Trophoblast cell (in vitro differentiated cells and primary cell): ENCODE measurements around the gene SYCE1.

Source experiments
- DNase-seq, 2 donors: peaks; one replicate each; pipeline ENCODE4 v3.0.0-alpha.2; 2016
- H2AFZ ChIP-seq: 2 replicates; pipeline ENCODE4 v1.6.1; 2013; ENCODE audit warnings: low read length, moderate library complexity, mild to moderate bottlenecking; ENCODE audit not compliant: insufficient read depth, poor library complexity
- H2AK5ac ChIP-seq: 2 replicates; pipeline ENCODE4 v1.6.1; 2013; ENCODE audit warnings: mild to moderate bottlenecking, low read length
- H2BK120ac ChIP-seq: 2 replicates; pipeline ENCODE4 v1.6.1; 2013; ENCODE audit warnings: low read length, mild to moderate bottlenecking, moderate library complexity; ENCODE audit not compliant: insufficient read depth, poor library complexity
- H2BK12ac ChIP-seq: 2 replicates; pipeline ENCODE4 v1.6.1; 2013; ENCODE audit warnings: mild to moderate bottlenecking, low read length, moderate library complexity
- H2BK5ac ChIP-seq: 2 replicates; pipeline ENCODE4 v1.6.1; 2013; ENCODE audit warnings: low read length, low read depth, moderate library complexity, mild to moderate bottlenecking; ENCODE audit not compliant: poor library complexity
- H3K14ac ChIP-seq: 2 replicates; pipeline ENCODE4 v1.6.1; 2013; ENCODE audit warnings: mild to moderate bottlenecking, low read length
- H3K18ac ChIP-seq: 2 replicates; pipeline ENCODE4 v1.6.1; 2013; ENCODE audit warnings: mild to moderate bottlenecking, low read length
- H3K23ac ChIP-seq: 2 replicates; pipeline ENCODE4 v1.6.1; 2013; ENCODE audit warnings: low read length
- H3K27ac ChIP-seq: 2 replicates; pipeline ENCODE4 v1.5.1; 2013; ENCODE audit warnings: low read depth, mild to moderate bottlenecking, inconsistent platforms, low read length, moderate library complexity
- H3K27me3 ChIP-seq: 2 replicates; pipeline ENCODE4 v1.6.1; 2013; ENCODE audit warnings: inconsistent platforms, mild to moderate bottlenecking, low read length, moderate library complexity; ENCODE audit not compliant: insufficient read depth
- H3K36me3 ChIP-seq, 2 experiments: 1 replicate in 1 of 2; 2 replicates in 1 of 2; pipeline ENCODE4 v1.6.1; 2013; ENCODE audit warnings: low read length in 2 of 2, mild to moderate bottlenecking in 2 of 2, moderate library complexity in 1 of 2; ENCODE audit not compliant: insufficient read depth in 2 of 2, control insufficient read depth in 1 of 2
- H3K4ac ChIP-seq: 2 replicates; pipeline ENCODE4 v1.6.1; 2013; ENCODE audit warnings: low read depth, mild to moderate bottlenecking, low read length, moderate library complexity
- H3K4me1 ChIP-seq, 2 experiments: 1 replicate in 1 of 2; 2 replicates in 1 of 2; pipeline ENCODE4 v1.6.1; 2013; ENCODE audit warnings: low read length in 2 of 2, mild to moderate bottlenecking in 2 of 2, moderate library complexity in 1 of 2; ENCODE audit not compliant: insufficient read depth in 2 of 2, control insufficient read depth in 1 of 2
- H3K4me2 ChIP-seq: 2 replicates; pipeline ENCODE4 v1.6.1; 2013; ENCODE audit warnings: inconsistent platforms, mild to moderate bottlenecking, low read length, moderate library complexity
- H3K4me3 ChIP-seq: 2 replicates; pipeline ENCODE4 v1.5.1; 2013; ENCODE audit warnings: mild to moderate bottlenecking, low read depth, low read length, inconsistent platforms
- H3K79me1 ChIP-seq: one replicate; pipeline ENCODE4 v1.6.1; 2013; ENCODE audit warnings: low read length
- H3K79me2 ChIP-seq: 2 replicates; pipeline ENCODE4 v1.6.1; 2013; ENCODE audit warnings: low read length, mild to moderate bottlenecking; ENCODE audit not compliant: control insufficient read depth, insufficient read depth, poor library complexity
- H3K9ac ChIP-seq: 2 replicates; pipeline ENCODE4 v1.6.1; 2013; ENCODE audit warnings: mild to moderate bottlenecking, low read length
- H3K9me3 ChIP-seq: 2 replicates; pipeline ENCODE4 v1.6.1; 2013; ENCODE audit warnings: low read depth, mild to moderate bottlenecking, control low read depth, inconsistent platforms, low read length; ENCODE audit not compliant: insufficient read depth
- H4K12ac ChIP-seq: 2 replicates; pipeline ENCODE4 v1.6.1; 2013; ENCODE audit warnings: low read depth, mild to moderate bottlenecking, low read length, moderate library complexity
- H4K8ac ChIP-seq: 2 replicates; pipeline ENCODE4 v1.6.1; 2013; ENCODE audit warnings: low read depth, mild to moderate bottlenecking, low read length, moderate library complexity
- H4K91ac ChIP-seq: one replicate; pipeline ENCODE4 v1.6.1; 2013; ENCODE audit warnings: low read depth, mild to moderate bottlenecking, low read length, moderate library complexity
- WGBS: extraction: QIAGEN DNeasy Blood & Tissue Kit; methylation state at CpG from one replicate; pipeline ENCODE4 v1.1.7; 2013; ENCODE audit warnings: missing lambda C conversion rate; ENCODE audit not compliant: insufficient read length, insufficient coverage; ENCODE audit errors: extremely low coverage; 5-methylcytosine and 5-hydroxymethylcytosine counted together

Gene SYCE1

DNA sequence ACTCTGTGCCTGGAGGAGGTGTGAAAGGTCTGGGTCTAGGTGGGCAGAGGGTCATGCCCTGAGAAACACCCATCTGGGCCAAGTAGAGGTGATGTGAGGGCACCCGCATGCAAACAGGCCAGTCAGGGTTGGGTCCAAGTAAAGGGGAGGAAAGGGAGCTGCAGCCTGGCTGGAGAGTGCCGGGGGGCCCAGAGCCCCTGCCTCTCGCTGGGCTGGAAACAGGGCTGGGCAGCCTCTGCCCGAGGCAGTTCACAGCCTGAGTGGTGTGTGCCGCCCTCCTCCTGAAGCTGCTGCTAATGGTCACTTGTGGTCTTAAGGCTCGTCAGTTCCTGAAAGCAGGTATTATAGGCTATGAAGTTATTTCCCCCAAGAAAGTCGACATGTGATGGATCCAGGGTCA lies 31.0 kb downstream of the SYCE1 start:
- WGBS: no CpG with 5 or more reads among the region's 7 CpGs

DNA sequence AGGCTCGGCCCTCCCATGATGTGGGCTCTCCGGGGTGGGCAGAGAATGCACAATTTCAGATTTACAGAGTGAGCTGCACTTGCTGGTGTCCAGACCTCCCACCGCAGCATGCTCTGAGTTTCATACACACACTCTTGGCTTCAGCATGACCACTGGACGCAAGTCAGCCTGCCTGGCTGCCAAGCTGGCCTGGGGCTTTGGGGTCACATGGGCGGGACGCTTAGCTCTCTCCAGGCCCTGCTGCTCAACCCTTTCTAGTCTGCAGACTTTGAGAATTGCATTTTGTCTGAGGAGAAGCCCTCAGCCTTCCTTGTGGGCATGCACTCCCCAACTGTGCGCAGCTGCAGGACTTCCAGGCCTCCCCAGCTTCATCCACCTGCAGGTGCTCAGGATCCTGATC lies 32.5 kb downstream of the SYCE1 start:
- no peak for DNase-seq
- Histone ChIP-seq H4K12ac (no peak overlapping the region), H3K27me3 (no peaks in the 10 kb centered on the region), H2AK5ac (no peak overlapping the region), H2AFZ (no peak overlapping the region), H3K9me3 (peaks cover 71% of the 10 kb centered on the region), H3K4me3 (peak overlapping the region; percentile 34), H4K91ac (no peak overlapping the region), H3K14ac (no peak overlapping the region), H3K9ac (no peak overlapping the region), H4K8ac (no peak overlapping the region), H3K23ac (no peak overlapping the region), H3K27ac (no peak overlapping the region), H3K79me2 (no peaks in the 10 kb centered on the region), H3K79me1 (no peaks in the 10 kb centered on the region), H3K4me2 (no peak overlapping the region), H2BK5ac (no peak overlapping the region), H3K18ac (no peak overlapping the region), H3K36me3 (no peaks in the 10 kb centered on the region), H3K4me1 (no peaks in the 10 kb centered on the region), H3K4ac (no peak overlapping the region), H2BK12ac (no peak overlapping the region), H2BK120ac (no peak overlapping the region)
- no CpG with 5 or more reads among the region's 7 CpGs for WGBS

More for the DNA sequence above, 31.0 kb downstream of the SYCE1 start:
- H3K4me2 ChIP-seq: no peak overlapping the region
- no peaks in the 10 kb centered on the region for H3K79me1 ChIP-seq
- H3K4ac ChIP-seq: no peak overlapping the region
- H3K27me3 ChIP-seq: no peaks in the 10 kb centered on the region
- H2AK5ac ChIP-seq: no peak overlapping the region
- H2AFZ ChIP-seq: no peak overlapping the region
- no peak for DNase-seq
- no peaks in the 10 kb centered on the region for H3K79me2 ChIP-seq
- peaks cover 60% of the 10 kb centered on the region for H3K9me3 ChIP-seq
- H2BK120ac ChIP-seq: no peak overlapping the region
- no peak overlapping the region for H3K18ac ChIP-seq
- no peak overlapping the region for H4K8ac ChIP-seq
- H3K36me3 ChIP-seq: no peaks in the 10 kb centered on the region
- H3K23ac ChIP-seq: no peak overlapping the region
- no peak overlapping the region for H2BK5ac ChIP-seq
- H3K27ac ChIP-seq: no peak overlapping the region
- H2BK12ac ChIP-seq: no peak overlapping the region
- no peak overlapping the region for H3K9ac ChIP-seq
- no peak overlapping the region for H3K4me3 ChIP-seq
- H4K91ac ChIP-seq: no peak overlapping the region
- no peaks in the 10 kb centered on the region for H3K4me1 ChIP-seq
- no peak overlapping the region for H4K12ac ChIP-seq
- no peak overlapping the region for H3K14ac ChIP-seq

GRCh38 chr10:133530506-133530905 lies 34.9 kb downstream of the SYCE1 start:
- H3K9me3 ChIP-seq: peaks cover 76% of the 10 kb centered on the region
- H4K12ac ChIP-seq: no peak overlapping the region
- H3K23ac ChIP-seq: no peak overlapping the region
- H2BK12ac ChIP-seq: no peak overlapping the region
- no peak overlapping the region for H3K4ac ChIP-seq
- no peak overlapping the region for H2BK120ac ChIP-seq
- H3K79me1 ChIP-seq: no peaks in the 10 kb centered on the region
- no peak for DNase-seq
- H3K18ac ChIP-seq: no peak overlapping the region
- no peak overlapping the region for H4K8ac ChIP-seq
- no peak overlapping the region for H3K27ac ChIP-seq
- no peaks in the 10 kb centered on the region for H3K36me3 ChIP-seq
- H3K4me1 ChIP-seq: no peaks in the 10 kb centered on the region
- H3K27me3 ChIP-seq: no peaks in the 10 kb centered on the region
- no peak overlapping the region for H3K4me3 ChIP-seq
- H3K4me2 ChIP-seq: no peak overlapping the region
- no peak overlapping the region for H3K14ac ChIP-seq
- no peak overlapping the region for H2BK5ac ChIP-seq
- no peaks in the 10 kb centered on the region for H3K79me2 ChIP-seq
- no CpG with 5 or more reads among the region's 9 CpGs for WGBS
- H3K9ac ChIP-seq: no peak overlapping the region
- H2AK5ac ChIP-seq: no peak overlapping the region
- no peak overlapping the region for H2AFZ ChIP-seq
- H4K91ac ChIP-seq: no peak overlapping the region

- no peak overlapping the region for H2BK5ac ChIP-seq
- no peak overlapping the region for H3K4me3 ChIP-seq
- no peak overlapping the region for H3K14ac ChIP-seq
- H3K9ac ChIP-seq: no peak overlapping the region
- H2AK5ac ChIP-seq: no peak overlapping the region
- no peak overlapping the region for H3K4ac ChIP-seq
- H4K8ac ChIP-seq: no peak overlapping the region
- no peak overlapping the region for H4K12ac ChIP-seq
- DNase-seq: no peak
- H3K79me2 ChIP-seq: no peaks in the 10 kb centered on the region
- H3K27me3 ChIP-seq: no peaks in the 10 kb centered on the region
- H2AFZ ChIP-seq: no peak overlapping the region
- H2BK12ac ChIP-seq: no peak overlapping the region
- H3K36me3 ChIP-seq: no peaks in the 10 kb centered on the region
- H2BK120ac ChIP-seq: no peak overlapping the region
- H3K79me1 ChIP-seq: no peaks in the 10 kb centered on the region
- H4K91ac ChIP-seq: no peak overlapping the region
- H3K9me3 ChIP-seq: peaks cover 76% of the 10 kb centered on the region
- no peak overlapping the region for H3K23ac ChIP-seq
- WGBS: no CpG with 5 or more reads among the region's 26 CpGs
- H3K27ac ChIP-seq: no peak overlapping the region
- no peaks in the 10 kb centered on the region for H3K4me1 ChIP-seq
- H3K4me2 ChIP-seq: no peak overlapping the region
- H3K18ac ChIP-seq: no peak overlapping the region
Observed at GRCh38 chr10:133529576-133529946, 35.8 kb downstream of the SYCE1 start.
